Prostate gland (tissue), 2 donors: Measurements from ENCODE around the gene SV2C.
"Not testable (repeated sequence)": the region's sequence is repeated elsewhere in the genome, so short reads cannot be mapped to it uniquely, and the experiment has no call there.

Experiments
- CTCF ChIP-seq, 4 experiments: fragments of 200-600 bp in 2 of 4; fragments of 450-650 bp in 2 of 4; sonication (generic) in 2 of 4; IDR thresholded peaks; 1 replicate in 3 of 4; 2 replicates in 1 of 4; pipeline ENCODE4 v1.5.1; 2016 to 2019; ENCODE audit warnings: antibody characterized with exemption in 4 of 4, mild to moderate bottlenecking in 2 of 4, moderate library complexity in 2 of 4
- POLR2AphosphoS5 ChIP-seq: sonication (generic); formaldehyde crosslinking; IDR thresholded peaks from one replicate; pipeline ENCODE4 v1.6.1; 2017; ENCODE audit warnings: antibody characterized with exemption

- TF ChIP-seq CTCF (IDR thresholded peaks at IDR 0.05); POLR2AphosphoS5: not testable (repeated sequence)
Observed at GRCh38 chr5:76369668-76370067, 286.5 kb downstream of the SV2C start.
